ENCODE measurements around the gene ATP1A4.

The ATP1A4 gene

DNA sequence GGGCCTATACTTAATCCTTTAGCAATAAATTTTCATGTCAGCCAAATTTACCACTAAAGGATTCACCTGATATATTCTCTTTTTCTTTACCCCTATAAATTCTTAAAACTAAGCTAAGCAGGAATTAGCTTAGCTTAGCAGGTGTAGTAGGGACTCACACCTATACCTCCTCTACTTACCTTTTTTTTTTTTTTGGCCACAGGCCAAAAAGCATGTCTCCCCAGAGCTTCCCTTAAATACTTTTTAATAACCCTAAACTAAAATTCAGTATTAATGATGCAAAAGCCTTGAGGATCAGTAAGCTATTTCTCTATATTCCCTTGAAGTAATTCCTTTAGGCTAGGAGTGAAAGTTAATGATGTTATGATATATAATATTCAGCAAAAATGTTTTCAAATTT, 77.0 kb downstream of the ATP1A4 start:
- no peak for DNase-seq

DNA sequence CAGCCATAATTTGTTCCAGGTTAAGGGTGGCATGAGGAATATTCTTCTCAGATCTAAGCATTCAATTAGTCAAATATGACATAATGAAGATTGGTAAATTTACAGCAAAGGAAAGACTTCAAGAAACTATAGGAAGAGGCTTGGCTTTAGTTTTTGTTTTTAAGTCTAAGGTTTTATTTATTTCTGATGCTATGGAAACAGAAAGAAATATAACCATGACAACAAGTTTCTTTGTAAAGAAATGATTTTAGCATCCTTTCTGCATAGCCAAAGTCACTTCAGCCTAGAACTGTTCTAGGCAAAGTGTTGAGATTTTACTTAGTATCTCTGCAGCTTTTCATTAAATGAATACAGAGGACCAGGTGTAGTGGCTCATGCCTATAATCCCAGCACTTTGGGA, 81.5 kb downstream of the ATP1A4 start:
- DNase-seq, result no peak
